ENCODE data around the gene NELL1. TPM values are rescaled to one million over a fixed set of nuclear protein-coding genes. Genes with fewer than 3 reads are reported as not detected.

Gene NELL1
- total RNA-seq, 1 donor from 2014 or later: 0.45 TPM

DNA sequence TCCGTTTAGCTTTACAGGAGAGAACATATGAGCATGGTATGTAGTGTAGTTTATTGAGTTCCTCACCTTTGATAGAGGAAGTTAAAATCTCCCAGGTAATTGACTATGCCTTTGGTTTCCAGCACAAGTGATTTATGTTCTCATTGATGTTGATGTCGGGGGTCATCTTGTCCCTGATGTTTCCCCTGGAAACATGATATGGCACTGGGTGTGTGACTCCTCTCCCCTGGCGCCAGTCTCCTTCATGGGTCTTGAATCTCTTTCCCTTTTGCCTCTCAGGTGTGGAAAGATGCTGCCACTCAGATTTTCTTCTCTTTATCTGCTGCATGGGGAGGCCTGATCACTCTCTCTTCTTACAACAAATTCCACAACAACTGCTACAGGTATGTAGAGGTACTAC lies 41.7 kb upstream of the NELL1 start:
- Mint-ChIP-seq H3K36me3 (ENCODE audit: low read depth, unreplicated experiment) (no peaks in the 10 kb centered on the region), H3K27ac (ENCODE audit: unreplicated experiment) (no peak overlapping the region), H3K27me3 (ENCODE audit: low read depth, unreplicated experiment) (peaks cover 17% of the 10 kb centered on the region), H3K4me3 (ENCODE audit: unreplicated experiment) (no peak overlapping the region), H3K9me3 (ENCODE audit: unreplicated experiment) (peaks cover 3% of the 10 kb centered on the region), H3K4me1 (ENCODE audit: low read depth, unreplicated experiment) (no peaks in the 10 kb centered on the region)
- Histone ChIP-seq H3K27me3 (ENCODE audit: insufficient read depth, low read length) (no peaks in the 10 kb centered on the region), H3K27ac (ENCODE audit: low read depth, low read length) (no peak overlapping the region), H4K20me1 (ENCODE audit: insufficient read depth, low read length) (no peaks in the 10 kb centered on the region), H3K79me2 (ENCODE audit: insufficient read depth, low read length) (no peaks in the 10 kb centered on the region), H3K9ac (ENCODE audit: low read length) (no peak overlapping the region), H2AFZ (ENCODE audit: low read depth, low read length) (no peak overlapping the region), H3K36me3 (ENCODE audit: insufficient read depth, low read length) (no peaks in the 10 kb centered on the region), H3K9me3 (ENCODE audit: insufficient read depth, low read depth, low read length) (no peaks in the 10 kb centered on the region), H3K4me2 (ENCODE audit: low read length) (no peak overlapping the region), H3K4me1 (ENCODE audit: insufficient read depth, low read length) (no peaks in the 10 kb centered on the region), H3K4me3 (ENCODE audit: insufficient read depth, low read depth, low read length) (no peak overlapping the region)
- DNase-seq (ENCODE audit: low read depth): no peak
- TF ChIP-seq EZH2 (IDR thresholded peaks at IDR 0.05; ENCODE audit: insufficient read depth, low read length): no peak
- TF ChIP-seq CTCF (IDR thresholded peaks at IDR 0.05; ENCODE audit: insufficient read depth, low read depth, low read length): no peak
- no peak for FAIRE-seq

DNA sequence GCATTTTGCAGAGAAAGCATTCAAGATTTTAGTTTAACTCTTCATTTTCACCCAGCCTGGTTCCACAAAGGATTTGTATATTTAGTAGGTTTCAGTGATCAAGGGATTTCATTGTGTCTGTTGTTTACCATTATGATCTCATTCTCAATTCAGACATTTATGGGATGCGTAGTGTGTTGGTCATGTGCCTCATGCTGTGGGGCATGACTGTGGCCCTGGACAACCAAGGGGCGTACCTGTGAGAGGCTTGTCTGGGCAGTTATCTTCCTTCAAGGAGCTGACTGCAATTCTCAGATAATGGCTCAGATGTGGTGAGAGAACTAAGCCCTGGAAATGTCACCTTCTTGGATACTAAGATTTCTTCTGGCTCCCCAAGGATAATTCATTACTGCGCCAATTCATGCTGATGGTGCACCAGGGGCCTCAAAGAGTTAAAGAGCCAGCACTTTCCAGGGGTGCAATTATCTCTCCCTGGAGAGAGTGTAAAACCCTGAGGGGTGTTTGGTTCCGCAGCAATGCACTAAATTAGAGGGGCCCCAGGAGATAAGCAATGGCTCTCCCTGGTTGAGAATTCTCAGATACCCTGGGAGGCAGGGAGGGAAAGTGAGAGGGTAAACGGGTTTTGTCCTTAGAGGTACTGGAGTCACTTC lies 37.7 kb upstream of the NELL1 start:
- no peak overlapping the region for H3K4me3 Mint-ChIP-seq (ENCODE audit: unreplicated experiment)
- Histone ChIP-seq H3K9me3 (ENCODE audit: insufficient read depth, low read depth, low read length) (no peaks in the 10 kb centered on the region), H4K20me1 (ENCODE audit: insufficient read depth, low read length) (no peaks in the 10 kb centered on the region), H3K4me3 (ENCODE audit: insufficient read depth, low read depth, low read length) (no peak overlapping the region), H3K27me3 (ENCODE audit: insufficient read depth, low read length) (no peaks in the 10 kb centered on the region), H3K4me1 (ENCODE audit: insufficient read depth, low read length) (no peaks in the 10 kb centered on the region), H2AFZ (ENCODE audit: low read depth, low read length) (no peak overlapping the region), H3K27ac (ENCODE audit: low read depth, low read length) (no peak overlapping the region), H3K79me2 (ENCODE audit: insufficient read depth, low read length) (no peaks in the 10 kb centered on the region), H3K36me3 (ENCODE audit: insufficient read depth, low read length) (no peaks in the 10 kb centered on the region), H3K4me2 (ENCODE audit: low read length) (no peak overlapping the region), H3K9ac (ENCODE audit: low read length) (no peak overlapping the region)
- H3K27me3 Mint-ChIP-seq (ENCODE audit: low read depth, unreplicated experiment): peaks cover 5% of the 10 kb centered on the region
- DNase-seq (ENCODE audit: low read depth) (no peak), FAIRE-seq (no peak)
- H3K9me3 Mint-ChIP-seq (ENCODE audit: unreplicated experiment): peaks cover 1% of the 10 kb centered on the region
- H3K4me1 Mint-ChIP-seq (ENCODE audit: low read depth, unreplicated experiment): no peaks in the 10 kb centered on the region
- TF ChIP-seq EZH2 (IDR thresholded peaks at IDR 0.05; ENCODE audit: insufficient read depth, low read length): no peak
- H3K36me3 Mint-ChIP-seq (ENCODE audit: low read depth, unreplicated experiment): no peaks in the 10 kb centered on the region
- no peak overlapping the region for H3K27ac Mint-ChIP-seq (ENCODE audit: unreplicated experiment)

DNA sequence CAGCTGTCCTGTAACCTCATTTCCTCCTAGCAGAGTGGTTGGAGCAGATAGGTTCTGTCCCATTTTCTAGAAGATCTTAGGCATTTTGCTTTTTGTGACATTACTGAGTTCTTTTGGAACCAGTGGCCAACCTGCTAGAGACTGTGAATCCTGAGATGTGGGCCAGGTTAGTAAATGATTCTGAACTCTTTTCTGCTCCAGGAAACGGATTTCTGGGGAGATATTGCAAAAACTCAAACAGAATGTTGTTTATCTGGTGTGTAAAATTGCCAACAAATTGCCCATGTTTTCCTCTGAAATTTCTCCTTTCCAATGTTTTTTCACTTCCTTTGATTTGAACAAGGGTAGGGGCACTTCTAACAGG lies 37.2 kb upstream of the NELL1 start:
- DNase-seq (ENCODE audit: low read depth): no peak
- Histone ChIP-seq H3K9me3 (ENCODE audit: insufficient read depth, low read depth, low read length) (no peaks in the 10 kb centered on the region), H4K20me1 (ENCODE audit: insufficient read depth, low read length) (no peaks in the 10 kb centered on the region), H3K9ac (ENCODE audit: low read length) (no peak overlapping the region), H3K4me1 (ENCODE audit: insufficient read depth, low read length) (no peaks in the 10 kb centered on the region), H3K79me2 (ENCODE audit: insufficient read depth, low read length) (no peaks in the 10 kb centered on the region), H3K4me3 (ENCODE audit: insufficient read depth, low read depth, low read length) (no peak overlapping the region), H2AFZ (ENCODE audit: low read depth, low read length) (no peak overlapping the region), H3K27ac (ENCODE audit: low read depth, low read length) (no peak overlapping the region), H3K4me2 (ENCODE audit: low read length) (no peak overlapping the region), H3K27me3 (ENCODE audit: insufficient read depth, low read length) (no peaks in the 10 kb centered on the region), H3K36me3 (ENCODE audit: insufficient read depth, low read length) (no peaks in the 10 kb centered on the region)
- no peak for TF ChIP-seq CTCF (IDR thresholded peaks at IDR 0.05; ENCODE audit: insufficient read depth, low read depth, low read length)
- TF ChIP-seq EZH2 (IDR thresholded peaks at IDR 0.05; ENCODE audit: insufficient read depth, low read length): no peak
- FAIRE-seq: no peak
- H3K4me1 Mint-ChIP-seq (ENCODE audit: low read depth, unreplicated experiment): no peaks in the 10 kb centered on the region
- peaks cover 5% of the 10 kb centered on the region for H3K27me3 Mint-ChIP-seq (ENCODE audit: low read depth, unreplicated experiment)
- H3K36me3 Mint-ChIP-seq (ENCODE audit: low read depth, unreplicated experiment): no peaks in the 10 kb centered on the region
- H3K27ac Mint-ChIP-seq (ENCODE audit: unreplicated experiment): no peak overlapping the region
- peaks cover 2% of the 10 kb centered on the region for H3K9me3 Mint-ChIP-seq (ENCODE audit: unreplicated experiment)
- H3K4me3 Mint-ChIP-seq (ENCODE audit: unreplicated experiment): no peak overlapping the region

Measured in astrocyte (in vitro differentiated cells and primary cell).